ENCODE results near the gene HNRNPA2B1. TPM values are rescaled to one million over a fixed set of nuclear protein-coding genes. Genes with fewer than 3 reads are reported as not detected.

HNRNPA2B1 gene
- total and polyA plus RNA-seq, 2 of the 4 experiments (the other 2 are of a cell fraction): 49.3 to 515 TPM

- no peak overlapping the region for H3K18ac ChIP-seq (ENCODE audit: low read depth, low read length)
- no peak overlapping the region for H3K4me2 ChIP-seq (ENCODE audit: low read depth, low read length)
- CTCF ChIA-PET: interaction anchor here (0.7 kb wide), 1 partner anchor 54 kb away, joined by 3 read pairs; no protein-coding TSS in a partner anchor
- no peak overlapping the region for H4K91ac ChIP-seq (ENCODE audit: insufficient read depth, low read depth, low read length)
- H2BK5ac ChIP-seq (ENCODE audit: low read depth, low read length, poor library complexity, severe bottlenecking): no peak overlapping the region
- no peaks in the 10 kb centered on the region for H3K36me3 ChIP-seq (ENCODE audit: control insufficient read depth, insufficient read depth, low read length)
- H3K9me3 ChIP-seq (ENCODE audit: control insufficient read depth, insufficient read depth, low read length): no peaks in the 10 kb centered on the region
- no peak overlapping the region for H2AFZ ChIP-seq (replicated peaks; ENCODE audit: low read length, poor library complexity)
- H3K4ac ChIP-seq (ENCODE audit: low read depth, low read length): no peak overlapping the region
- H3K27me3 ChIP-seq (ENCODE audit: control insufficient read depth, insufficient read depth, low read length): 0 out of 2 replicates have a peak, but pooled peaks cover 2% of the 10 kb centered on the region
- DNase-seq (no peak), ATAC-seq (ENCODE audit: low read depth) (no peak; the same call in 1 of the 2 replicates)
- no peak overlapping the region for H3K56ac ChIP-seq (ENCODE audit: extremely low read depth, insufficient read depth, low read length)
- no peak overlapping the region for H3K27ac ChIP-seq (ENCODE audit: insufficient read depth, low read length)
- no peak overlapping the region for H3K9ac ChIP-seq (ENCODE audit: low read depth, low read length)
- peaks cover 4% of the 10 kb centered on the region; the same call in 1 of the 2 replicates for H3K9me1 ChIP-seq (ENCODE audit: insufficient read depth, low read length)
- BruUV-seq (replicated peaks): no TSS peak
- H3K14ac ChIP-seq (replicated peaks; ENCODE audit: low read depth, low read length): no peak overlapping the region
- H4K5ac ChIP-seq (ENCODE audit: low read depth, low read length): no peak overlapping the region
- no peaks in the 10 kb centered on the region for H3K79me1 ChIP-seq (ENCODE audit: low read depth in 1 of 2, low read length in 2 of 2)
- H2BK15ac ChIP-seq (ENCODE audit: low read depth, low read length): no peak overlapping the region
- intact Hi-C loops (cut with micrococcal nuclease) (no loop called here), dilution Hi-C loops (cut with HindIII; ENCODE audit: low sequenced_read_pairs, unreplicated experiment) (no loop called here), in situ Hi-C loops (cut with MboI; ENCODE audit: low sequenced_read_pairs) (no loop called here)
- H2AK5ac ChIP-seq (ENCODE audit: low read depth, low read length): no peak overlapping the region
- no peak overlapping the region for H2BK20ac ChIP-seq (ENCODE audit: low read depth, low read length)
- 0 out of 2 replicates have a peak, but pooled peaks cover 2% of the 10 kb centered on the region for H3K4me1 ChIP-seq (ENCODE audit: control insufficient read depth, insufficient read depth, low read length)
- H4K20me1 ChIP-seq (ENCODE audit: insufficient read depth, low read length): no peaks in the 10 kb centered on the region
- H2AK9ac ChIP-seq (replicated peaks; ENCODE audit: low read depth, low read length, poor library complexity): no peak overlapping the region
- no peak overlapping the region for H2BK120ac ChIP-seq (ENCODE audit: low read depth, low read length)
- 20% methylated on average over 1 of the region's 13 CpGs; no CpG with 5 or more reads in 1 of the 2 experiments for WGBS, 2 experiments (ENCODE audit: extremely low coverage in 2 of 2, insufficient read length in 1 of 2)
- no peak overlapping the region for H4K8ac ChIP-seq (ENCODE audit: low read depth in 2 of 2, low read length in 2 of 2)
- TF ChIP-seq USF2 (IDR thresholded peaks at IDR 0.05; ENCODE audit: low read depth, low read length): no peak
- TF ChIP-seq CEBPB (IDR thresholded peaks at IDR 0.05; ENCODE audit: low read depth, low read length): peak; percentile 31; the same call in 1 of the 2 replicates
- H3K4me3 ChIP-seq (ENCODE audit: insufficient read depth, low read depth, low read length): no peak overlapping the region
- POLR2A ChIA-PET (ENCODE audit: unreplicated experiment): no interaction called here
- no peak overlapping the region for H3K23ac ChIP-seq (ENCODE audit: low read depth, low read length)
Observed at GRCh38 chr7:26144184-26145080, 56.1 kb downstream of the HNRNPA2B1 start.

Data from IMR-90 (cell line).